Activated T-cell treated with anti-CD3 and anti-CD28 coated beads, Interleukin-2, amount 50 U/mL, for 24 hours (primary cell): ENCODE measurements around the gene CCDC102A.

Experiments
- DNase-seq: peaks from one replicate; pipeline ENCODE4 v3.0.0-alpha.2; 2020
- H3K27ac Mint-ChIP-seq: 2 replicates; pipeline ENCODE4 v1.8.0; 2020; ENCODE audit warnings: mild to moderate bottlenecking, mixed read lengths
- H3K27me3 Mint-ChIP-seq: 2 replicates; pipeline ENCODE4 v1.8.0; 2020; ENCODE audit warnings: mixed read lengths
- H3K36me3 Mint-ChIP-seq: 2 replicates; pipeline ENCODE4 v1.8.0; 2020; ENCODE audit warnings: low read depth, mixed read lengths
- H3K4me1 Mint-ChIP-seq: 2 replicates; pipeline ENCODE4 v1.8.0; 2020; ENCODE audit warnings: low read depth, mixed read lengths
- H3K4me3 Mint-ChIP-seq: 2 replicates; pipeline ENCODE4 v1.8.0; 2020; ENCODE audit warnings: mild to moderate bottlenecking, moderate library complexity, mixed read lengths
- H3K9me3 Mint-ChIP-seq: 2 replicates; pipeline ENCODE4 v1.8.0; 2020; ENCODE audit warnings: mixed read lengths

Gene CCDC102A

GRCh38 chr16:57536306-57537193 lies at the start of gene CCDC102A:
CCDC102A (minus strand) TSS chr16:57536571; CDS start chr16:57529177, 7,394 bp downstream.
- H3K4me3 Mint-ChIP-seq: peak within 1 kb of the TSS; percentile 81
- H3K27me3 Mint-ChIP-seq: no peaks in the 10 kb centered on the region
- H3K27ac Mint-ChIP-seq: peak within 1 kb of the TSS; percentile 95
- peak; percentile 75 for DNase-seq
- no peaks in the 10 kb centered on the region for H3K9me3 Mint-ChIP-seq
- peaks cover 75% of the 10 kb centered on the region for H3K4me1 Mint-ChIP-seq
- peaks cover 2% of the 10 kb centered on the region for H3K36me3 Mint-ChIP-seq

GRCh38 chr16:57585051-57585687 lies 48.8 kb upstream of the CCDC102A start:
- Mint-ChIP-seq H3K4me1 (peaks cover 27% of the 10 kb centered on the region), H3K27ac (peak overlapping the region; percentile 0)

GRCh38 chr16:57579361-57579665 lies 42.9 kb upstream of the CCDC102A start:
- Mint-ChIP-seq H3K27ac (peak overlapping the region; percentile 90), H3K36me3 (no peaks in the 10 kb centered on the region), H3K27me3 (no peaks in the 10 kb centered on the region), H3K9me3 (no peaks in the 10 kb centered on the region), H3K4me3 (no peak overlapping the region), H3K4me1 (peaks cover 44% of the 10 kb centered on the region)
- DNase-seq: no peak

More at GRCh38 chr16:57585051-57585687, 48.8 kb upstream of the CCDC102A start:
- no peaks in the 10 kb centered on the region for H3K27me3 Mint-ChIP-seq
- DNase-seq: no peak
- no peaks in the 10 kb centered on the region for H3K36me3 Mint-ChIP-seq
- no peaks in the 10 kb centered on the region for H3K9me3 Mint-ChIP-seq
- no peak overlapping the region for H3K4me3 Mint-ChIP-seq

GRCh38 chr16:57578521-57579360 lies 42.4 kb upstream of the CCDC102A start:
- Mint-ChIP-seq H3K36me3 (no peaks in the 10 kb centered on the region), H3K4me3 (peak overlapping the region; percentile 28), H3K27ac (peak overlapping the region; percentile 90), H3K27me3 (no peaks in the 10 kb centered on the region), H3K9me3 (no peaks in the 10 kb centered on the region), H3K4me1 (peaks cover 44% of the 10 kb centered on the region)
- no peak for DNase-seq

GRCh38 chr16:57577691-57578224 lies 41.4 kb upstream of the CCDC102A start:
- Mint-ChIP-seq H3K36me3 (no peaks in the 10 kb centered on the region), H3K27me3 (no peaks in the 10 kb centered on the region), H3K27ac (peak overlapping the region; percentile 90), H3K4me3 (peak overlapping the region; percentile 25), H3K9me3 (no peaks in the 10 kb centered on the region), H3K4me1 (peaks cover 54% of the 10 kb centered on the region)
- DNase-seq: peak; percentile 66

GRCh38 chr16:57577214-57577613 lies 40.8 kb upstream of the CCDC102A start:
- Mint-ChIP-seq H3K27ac (peak overlapping the region; percentile 90), H3K9me3 (no peaks in the 10 kb centered on the region), H3K4me1 (peaks cover 56% of the 10 kb centered on the region), H3K27me3 (no peaks in the 10 kb centered on the region), H3K36me3 (no peaks in the 10 kb centered on the region), H3K4me3 (no peak overlapping the region)
- DNase-seq: no peak

- H3K27me3 Mint-ChIP-seq: no peaks in the 10 kb centered on the region
- H3K27ac Mint-ChIP-seq: peak overlapping the region; percentile 47
- DNase-seq: peak; percentile 91
- H3K4me1 Mint-ChIP-seq: peaks cover 56% of the 10 kb centered on the region
- no peaks in the 10 kb centered on the region for H3K36me3 Mint-ChIP-seq
- H3K4me3 Mint-ChIP-seq: no peak overlapping the region
- H3K9me3 Mint-ChIP-seq: no peaks in the 10 kb centered on the region
These were observed 40.1 kb upstream of the CCDC102A start for GRCh38 chr16:57576429-57576870.

GRCh38 chr16:57575468-57576277 lies 39.3 kb upstream of the CCDC102A start:
- H3K27ac Mint-ChIP-seq: peak overlapping the region; percentile 47
- peaks cover 56% of the 10 kb centered on the region for H3K4me1 Mint-ChIP-seq
- H3K4me3 Mint-ChIP-seq: no peak overlapping the region
- no peaks in the 10 kb centered on the region for H3K9me3 Mint-ChIP-seq
- H3K27me3 Mint-ChIP-seq: no peaks in the 10 kb centered on the region
- no peak for DNase-seq
- H3K36me3 Mint-ChIP-seq: no peaks in the 10 kb centered on the region

- DNase-seq: no peak
- no peak overlapping the region for H3K4me3 Mint-ChIP-seq
- no peak overlapping the region for H3K27ac Mint-ChIP-seq
- no peaks in the 10 kb centered on the region for H3K9me3 Mint-ChIP-seq
- peaks cover 3% of the 10 kb centered on the region for H3K36me3 Mint-ChIP-seq
- H3K27me3 Mint-ChIP-seq: no peaks in the 10 kb centered on the region
- H3K4me1 Mint-ChIP-seq: peaks cover 53% of the 10 kb centered on the region
These were observed 38.5 kb upstream of the CCDC102A start for GRCh38 chr16:57574646-57575467.

GRCh38 chr16:57574086-57574485 lies 37.7 kb upstream of the CCDC102A start:
- Mint-ChIP-seq H3K36me3 (peaks cover 6% of the 10 kb centered on the region), H3K9me3 (peaks cover 3% of the 10 kb centered on the region), H3K27ac (no peak overlapping the region), H3K4me3 (no peak overlapping the region), H3K27me3 (no peaks in the 10 kb centered on the region), H3K4me1 (peaks cover 48% of the 10 kb centered on the region)
- no peak for DNase-seq

- Mint-ChIP-seq H3K9me3 (peaks cover 3% of the 10 kb centered on the region), H3K27ac (peak overlapping the region; percentile 79), H3K4me3 (no peak overlapping the region), H3K36me3 (peaks cover 6% of the 10 kb centered on the region), H3K4me1 (peaks cover 38% of the 10 kb centered on the region), H3K27me3 (no peaks in the 10 kb centered on the region)
- DNase-seq: no peak
These were observed 36.8 kb upstream of the CCDC102A start for GRCh38 chr16:57572978-57573728.

- no peaks in the 10 kb centered on the region for H3K27me3 Mint-ChIP-seq
- peaks cover 6% of the 10 kb centered on the region for H3K36me3 Mint-ChIP-seq
- peaks cover 3% of the 10 kb centered on the region for H3K9me3 Mint-ChIP-seq
- DNase-seq: no peak
- H3K4me1 Mint-ChIP-seq: peaks cover 18% of the 10 kb centered on the region
- H3K4me3 Mint-ChIP-seq: no peak overlapping the region
- H3K27ac Mint-ChIP-seq: no peak overlapping the region
These were observed 34.7 kb upstream of the CCDC102A start for GRCh38 chr16:57571098-57571497.
